Measurements from ENCODE around the gene ZC3H14.

ZC3H14 gene

GRCh38 chr14:88542857-88543795 is 19.7 kb upstream of the ZC3H14 start:
- Mint-ChIP-seq H3K27ac (no peak overlapping the region), H3K4me3 (no peak overlapping the region), H3K27me3 (no peaks in the 10 kb centered on the region), H3K9me3 (no peaks in the 10 kb centered on the region), H3K36me3 (ENCODE audit: low read depth) (no peaks in the 10 kb centered on the region), H3K4me1 (ENCODE audit: low read depth) (no peaks in the 10 kb centered on the region)

DNA sequence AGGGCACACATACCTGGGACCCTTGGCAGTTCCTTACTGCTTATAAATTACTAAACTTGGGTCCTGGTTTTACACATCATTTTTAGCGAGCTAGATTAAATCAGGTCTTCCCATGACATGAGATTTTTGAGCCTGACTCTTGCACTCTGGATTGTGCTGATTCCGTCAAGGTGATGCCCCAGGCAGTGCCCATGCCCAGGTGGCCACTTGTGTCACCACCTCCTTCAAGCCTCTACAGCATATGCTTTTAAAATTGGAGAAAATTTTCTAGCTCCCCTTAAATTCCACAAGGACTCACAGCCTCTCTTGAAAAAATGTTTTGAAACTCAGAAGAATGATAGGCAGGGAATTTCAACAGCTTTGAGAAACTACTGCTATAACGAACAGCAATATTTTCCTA is 17.6 kb upstream of the ZC3H14 start:
- Mint-ChIP-seq H3K27ac (no peak overlapping the region), H3K4me3 (no peak overlapping the region), H3K27me3 (no peaks in the 10 kb centered on the region), H3K36me3 (ENCODE audit: low read depth) (no peaks in the 10 kb centered on the region), H3K9me3 (no peaks in the 10 kb centered on the region), H3K4me1 (ENCODE audit: low read depth) (no peaks in the 10 kb centered on the region)

GRCh38 chr14:88546621-88547385 is 16.0 kb upstream of the ZC3H14 start:
- Mint-ChIP-seq H3K27me3 (peaks cover 6% of the 10 kb centered on the region), H3K36me3 (ENCODE audit: low read depth) (no peaks in the 10 kb centered on the region), H3K27ac (no peak overlapping the region), H3K9me3 (no peaks in the 10 kb centered on the region), H3K4me3 (no peak overlapping the region), H3K4me1 (ENCODE audit: low read depth) (peaks cover 1% of the 10 kb centered on the region)

- no peaks in the 10 kb centered on the region for H3K9me3 Mint-ChIP-seq
- H3K4me1 Mint-ChIP-seq (ENCODE audit: low read depth): peaks cover 7% of the 10 kb centered on the region
- no peak overlapping the region for H3K4me3 Mint-ChIP-seq
- peaks cover 12% of the 10 kb centered on the region for H3K27me3 Mint-ChIP-seq
- no peak overlapping the region for H3K27ac Mint-ChIP-seq
- H3K36me3 Mint-ChIP-seq (ENCODE audit: low read depth): no peaks in the 10 kb centered on the region
Measured at GRCh38 chr14:88547386-88547780, 15.5 kb upstream of the ZC3H14 start.

GRCh38 chr14:88550078-88550477 is 12.8 kb upstream of the ZC3H14 start:
- Mint-ChIP-seq H3K36me3 (ENCODE audit: low read depth) (no peaks in the 10 kb centered on the region), H3K27ac (no peak overlapping the region), H3K9me3 (no peaks in the 10 kb centered on the region), H3K4me3 (no peak overlapping the region), H3K27me3 (peaks cover 33% of the 10 kb centered on the region), H3K4me1 (ENCODE audit: low read depth) (peaks cover 16% of the 10 kb centered on the region)

GRCh38 chr14:88551094-88551870 is 11.6 kb upstream of the ZC3H14 start:
- H3K9me3 Mint-ChIP-seq: no peaks in the 10 kb centered on the region
- no peak overlapping the region for H3K27ac Mint-ChIP-seq
- peak overlapping the region; percentile 69 for H3K4me3 Mint-ChIP-seq
- peaks cover 21% of the 10 kb centered on the region for H3K4me1 Mint-ChIP-seq (ENCODE audit: low read depth)
- no peaks in the 10 kb centered on the region for H3K36me3 Mint-ChIP-seq (ENCODE audit: low read depth)
- peaks cover 44% of the 10 kb centered on the region for H3K27me3 Mint-ChIP-seq

- Mint-ChIP-seq H3K4me1 (ENCODE audit: low read depth) (peaks cover 28% of the 10 kb centered on the region), H3K4me3 (peak overlapping the region; percentile 69), H3K36me3 (ENCODE audit: low read depth) (no peaks in the 10 kb centered on the region), H3K9me3 (no peaks in the 10 kb centered on the region), H3K27me3 (peaks cover 51% of the 10 kb centered on the region), H3K27ac (no peak overlapping the region)
Measured at GRCh38 chr14:88551980-88552431, 10.8 kb upstream of the ZC3H14 start.

- Mint-ChIP-seq H3K27me3 (peaks cover 52% of the 10 kb centered on the region), H3K4me3 (no peak overlapping the region), H3K36me3 (ENCODE audit: low read depth) (no peaks in the 10 kb centered on the region), H3K27ac (no peak overlapping the region), H3K4me1 (ENCODE audit: low read depth) (peaks cover 37% of the 10 kb centered on the region), H3K9me3 (no peaks in the 10 kb centered on the region)
Measured at GRCh38 chr14:88552876-88553275, 10.0 kb upstream of the ZC3H14 start.

GRCh38 chr14:88553886-88554456 is 8.9 kb upstream of the ZC3H14 start:
- no peaks in the 10 kb centered on the region for H3K36me3 Mint-ChIP-seq (ENCODE audit: low read depth)
- peaks cover 43% of the 10 kb centered on the region for H3K4me1 Mint-ChIP-seq (ENCODE audit: low read depth)
- H3K4me3 Mint-ChIP-seq: peak overlapping the region; percentile 77
- peaks cover 56% of the 10 kb centered on the region for H3K27me3 Mint-ChIP-seq
- H3K9me3 Mint-ChIP-seq: no peaks in the 10 kb centered on the region
- no peak overlapping the region for H3K27ac Mint-ChIP-seq

DNA sequence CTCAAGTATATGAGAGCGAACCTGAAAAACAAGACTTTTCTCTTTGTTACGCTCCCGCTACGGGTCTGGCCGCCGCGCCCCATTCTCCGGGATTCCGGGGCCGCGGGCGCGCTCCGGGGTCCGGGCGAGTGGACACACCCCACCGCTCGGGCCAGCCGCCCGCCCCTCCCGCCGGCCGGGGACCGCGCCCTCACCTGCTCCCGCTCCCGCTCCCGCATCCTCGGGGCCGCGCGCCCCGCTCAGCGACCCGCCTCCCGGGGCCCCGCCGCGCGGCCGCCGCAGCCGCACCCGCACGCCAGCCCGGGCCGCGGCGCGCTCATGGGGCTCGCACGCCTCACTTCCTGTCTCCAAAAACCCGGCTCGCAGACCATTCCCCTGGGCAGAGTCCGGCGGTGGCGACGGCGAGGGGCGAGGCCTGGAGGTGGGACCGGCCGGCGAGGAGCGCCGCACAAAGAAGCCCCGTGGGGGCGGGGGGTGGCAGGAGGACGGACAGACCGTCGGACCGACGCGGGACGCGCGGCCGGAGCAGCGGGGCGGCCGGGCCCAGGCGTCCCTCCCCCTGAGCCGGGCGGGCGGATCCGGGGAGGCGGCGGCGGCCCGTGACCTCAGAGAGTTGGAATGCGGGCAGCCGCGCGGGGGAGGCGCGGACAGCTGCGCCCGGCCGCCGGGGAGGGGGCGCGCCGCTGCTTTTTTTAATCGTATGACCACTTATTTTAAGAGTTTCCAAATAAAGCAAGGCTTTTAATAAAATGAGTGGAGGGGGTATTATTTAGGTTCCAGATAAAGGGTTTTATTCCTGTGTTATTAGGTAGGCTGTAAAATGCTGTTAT is 8.2 kb upstream of the ZC3H14 start, which contains the start of gene PTPN21:
PTPN21 (minus strand) TSS at position 551 of the 830 bp plus-strand sequence. CDS start 4,590 bp downstream, outside the sequence.
- Mint-ChIP-seq H3K36me3 (ENCODE audit: low read depth) (no peaks in the 10 kb centered on the region), H3K9me3 (no peaks in the 10 kb centered on the region), H3K27me3 (peaks cover 56% of the 10 kb centered on the region), H3K4me1 (ENCODE audit: low read depth) (peaks cover 45% of the 10 kb centered on the region), H3K27ac (no peak within 1 kb of the TSS), H3K4me3 (peak within 1 kb of the TSS; percentile 78)

DNA sequence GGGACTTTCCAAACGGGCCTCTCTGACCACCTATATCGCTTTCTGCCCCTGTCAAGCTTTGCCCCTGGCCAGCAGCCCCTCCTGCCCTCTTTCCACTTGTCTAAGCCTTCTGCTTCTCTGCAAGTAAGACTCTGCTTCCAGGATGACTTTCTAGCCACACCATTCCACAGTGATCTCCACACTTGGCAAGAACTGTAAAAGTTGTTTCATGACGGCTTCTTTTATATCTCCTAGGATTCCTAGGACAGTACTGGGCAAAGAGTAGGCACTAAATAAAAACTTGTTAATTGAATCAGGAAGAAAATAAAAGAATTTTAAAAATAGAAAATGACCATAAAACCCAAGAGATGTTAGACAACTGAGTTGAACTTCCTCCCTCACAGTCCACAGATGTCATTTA is 6.3 kb upstream of the ZC3H14 start:
- Mint-ChIP-seq H3K36me3 (ENCODE audit: low read depth) (no peaks in the 10 kb centered on the region), H3K4me1 (ENCODE audit: low read depth) (peaks cover 50% of the 10 kb centered on the region), H3K27me3 (peaks cover 60% of the 10 kb centered on the region), H3K27ac (no peak overlapping the region), H3K9me3 (no peaks in the 10 kb centered on the region), H3K4me3 (no peak overlapping the region)

GRCh38 chr14:88559852-88560251 is 3.0 kb upstream of the ZC3H14 start:
- Mint-ChIP-seq H3K4me3 (no peak overlapping the region), H3K4me1 (ENCODE audit: low read depth) (peaks cover 58% of the 10 kb centered on the region), H3K27me3 (peaks cover 39% of the 10 kb centered on the region), H3K9me3 (no peaks in the 10 kb centered on the region), H3K27ac (no peak overlapping the region), H3K36me3 (ENCODE audit: low read depth) (peaks cover 13% of the 10 kb centered on the region)

- H3K27me3 Mint-ChIP-seq: peaks cover 19% of the 10 kb centered on the region
- peaks cover 44% of the 10 kb centered on the region for H3K4me1 Mint-ChIP-seq (ENCODE audit: low read depth)
- peak overlapping the region; percentile 89 for H3K4me3 Mint-ChIP-seq
- peak overlapping the region; percentile 90 for H3K27ac Mint-ChIP-seq
- H3K36me3 Mint-ChIP-seq (ENCODE audit: low read depth): peaks cover 17% of the 10 kb centered on the region
- no peaks in the 10 kb centered on the region for H3K9me3 Mint-ChIP-seq
Measured at GRCh38 chr14:88562532-88562830, 356 bp upstream of the ZC3H14 start.

GRCh38 chr14:88563845-88564244 is 1.0 kb downstream of the ZC3H14 start:
- Mint-ChIP-seq H3K27ac (peak overlapping the region; percentile 83), H3K36me3 (ENCODE audit: low read depth) (peaks cover 30% of the 10 kb centered on the region), H3K27me3 (peaks cover 17% of the 10 kb centered on the region), H3K4me1 (ENCODE audit: low read depth) (peaks cover 40% of the 10 kb centered on the region), H3K9me3 (peaks cover 4% of the 10 kb centered on the region), H3K4me3 (peak overlapping the region; percentile 89)
